ENCODE measurements around the gene MAPK4. TPM values are rescaled to one million over a fixed set of nuclear protein-coding genes. Genes with fewer than 3 reads are reported as not detected.

MAPK4 gene
- total RNA-seq, 1 experiment from 2014 or later, result not detected

- ChIA-PET CTCF (no interaction called here), POLR2A (ENCODE audit: unreplicated experiment) (no interaction called here)
- no peaks in the 10 kb centered on the region for H3K4me1 ChIP-seq (replicated peaks; ENCODE audit: insufficient read depth)
- H3K27ac ChIP-seq, result no peak overlapping the region
- no peaks in the 10 kb centered on the region for H4K20me1 ChIP-seq (ENCODE audit: insufficient read depth)
- H2AFZ ChIP-seq, result no peak overlapping the region
- H3K27me3 ChIP-seq (ENCODE audit: insufficient read depth, low read depth), result no peaks in the 10 kb centered on the region
- no peak for DNase-seq
- H3K9me2 ChIP-seq (ENCODE audit: insufficient read depth), result no peaks in the 10 kb centered on the region
- no peak overlapping the region for H3K4me3 ChIP-seq
- H3K36me3 ChIP-seq (ENCODE audit: low read depth), result no peaks in the 10 kb centered on the region
- intact Hi-C loops (cut with micrococcal nuclease; ENCODE audit: unreplicated experiment), result no loop called here
- BruUV-seq (replicated peaks), result no TSS peak
- H3F3A ChIP-seq (ENCODE audit: insufficient read depth, low read depth), result no peaks in the 10 kb centered on the region
- TF ChIP-seq EZH2 (IDR thresholded peaks at IDR 0.05; ENCODE audit: low read depth), result no peak
- TF ChIP-seq CTCF (conservative IDR thresholded peaks at IDR 0.05), result no peak
- no peaks in the 10 kb centered on the region for H3K9me3 ChIP-seq (ENCODE audit: insufficient read depth, low read depth)
- no peaks in the 10 kb centered on the region for H3K79me2 ChIP-seq (ENCODE audit: low read depth)
- no peak overlapping the region for H3K4me2 ChIP-seq
These were observed 79.1 kb downstream of the MAPK4 start for GRCh38 chr18:50638884-50639420.

- no TSS peak for BruUV-seq (replicated peaks)
These were observed 79.8 kb downstream of the MAPK4 start for GRCh38 chr18:50639711-50640110.

GRCh38 chr18:50642439-50642838, 82.6 kb downstream of the MAPK4 start:
- no peaks in the 10 kb centered on the region for H3K27me3 ChIP-seq (ENCODE audit: insufficient read depth, low read depth)
- no peaks in the 10 kb centered on the region for H3K9me2 ChIP-seq (ENCODE audit: insufficient read depth)
- no peaks in the 10 kb centered on the region for H3F3A ChIP-seq (ENCODE audit: insufficient read depth, low read depth)
- no peak overlapping the region for H3K27ac ChIP-seq
- DNase-seq, result no peak
- H3K4me1 ChIP-seq (replicated peaks; ENCODE audit: insufficient read depth), result no peaks in the 10 kb centered on the region
- no peak overlapping the region for H2AFZ ChIP-seq
- no peaks in the 10 kb centered on the region for H3K36me3 ChIP-seq (ENCODE audit: low read depth)
- H3K9me3 ChIP-seq (ENCODE audit: insufficient read depth, low read depth), result no peaks in the 10 kb centered on the region
- H3K79me2 ChIP-seq (ENCODE audit: low read depth), result no peaks in the 10 kb centered on the region
- no TSS peak for BruUV-seq (replicated peaks)
- ChIA-PET POLR2A (ENCODE audit: unreplicated experiment) (no interaction called here), CTCF (no interaction called here)
- no peak for TF ChIP-seq CTCF (conservative IDR thresholded peaks at IDR 0.05)
- no peak for TF ChIP-seq EZH2 (IDR thresholded peaks at IDR 0.05; ENCODE audit: low read depth)
- no peak overlapping the region for H3K4me3 ChIP-seq
- intact Hi-C loops (cut with micrococcal nuclease; ENCODE audit: unreplicated experiment), result no loop called here
- no peak overlapping the region for H3K4me2 ChIP-seq
- no peaks in the 10 kb centered on the region for H4K20me1 ChIP-seq (ENCODE audit: insufficient read depth)

More at GRCh38 chr18:50639711-50640110, 79.8 kb downstream of the MAPK4 start:
- Histone ChIP-seq H3K27me3 (ENCODE audit: insufficient read depth, low read depth) (no peaks in the 10 kb centered on the region), H3K4me2 (no peak overlapping the region), H4K20me1 (ENCODE audit: insufficient read depth) (no peaks in the 10 kb centered on the region), H3K9me3 (ENCODE audit: insufficient read depth, low read depth) (no peaks in the 10 kb centered on the region), H2AFZ (no peak overlapping the region), H3F3A (ENCODE audit: insufficient read depth, low read depth) (no peaks in the 10 kb centered on the region), H3K9me2 (ENCODE audit: insufficient read depth) (no peaks in the 10 kb centered on the region), H3K27ac (no peak overlapping the region), H3K4me1 (replicated peaks; ENCODE audit: insufficient read depth) (no peaks in the 10 kb centered on the region), H3K79me2 (ENCODE audit: low read depth) (no peaks in the 10 kb centered on the region), H3K4me3 (no peak overlapping the region), H3K36me3 (ENCODE audit: low read depth) (no peaks in the 10 kb centered on the region)
- ChIA-PET CTCF (no interaction called here), POLR2A (ENCODE audit: unreplicated experiment) (no interaction called here)
- no peak for DNase-seq
- intact Hi-C loops (cut with micrococcal nuclease; ENCODE audit: unreplicated experiment), result no loop called here
- no peak for TF ChIP-seq CTCF (conservative IDR thresholded peaks at IDR 0.05)
- TF ChIP-seq EZH2 (IDR thresholded peaks at IDR 0.05; ENCODE audit: low read depth), result no peak
